IMR-90 (cell line): Measurements from ENCODE around the gene TSTD2. TPM values are rescaled to one million over a fixed set of nuclear protein-coding genes. Genes with fewer than 3 reads are reported as not detected.

Source experiments
- ATAC-seq: fragments of 200-7000 bp; cut with Tn5 transposase; 2 replicates; pipeline ENCODE4 v1.9.1; 2020; ENCODE audit warnings: low read depth, mild to moderate bottlenecking, moderate library complexity
- BruUV-seq: library from RNA; stranded (reverse); fragments of 400-500 nt; replicated peaks from 2 replicates; lab custom pipeline; 2021; lab: Mats Ljungman, UMichigan
- CTCF ChIA-PET: fragments of 300-600 bp; formaldehyde crosslinking; extraction: SDS; loops from one replicate; lab custom pipeline; 2021; ENCODE audit warnings: antibody characterized with exemption; lab: Yijun Ruan, JAX
- POLR2A ChIA-PET: fragments of 300-600 bp; sonication (Branson Sonifier 250); formaldehyde crosslinking; loops from one replicate; lab custom pipeline; 2022; ENCODE audit warnings: antibody characterized with exemption; ENCODE audit not compliant: unreplicated experiment; lab: Charles Lee
- DNase-seq: peaks from one replicate; pipeline ENCODE4 v3.0.0; 2013
- H2AFZ ChIP-seq: replicated peaks from 2 replicates; pipeline ENCODE3; 2013; ENCODE audit warnings: low read length, mild to moderate bottlenecking; ENCODE audit not compliant: poor library complexity
- H2AK5ac ChIP-seq: 2 replicates; pipeline ENCODE4 v1.6.1; 2013; ENCODE audit warnings: low read depth, low read length, inconsistent platforms
- H2AK9ac ChIP-seq: replicated peaks from 2 replicates; pipeline ENCODE3; 2013; ENCODE audit warnings: mild to moderate bottlenecking, low read depth, low read length, moderate library complexity; ENCODE audit not compliant: poor library complexity
- H2BK120ac ChIP-seq: 2 replicates; pipeline ENCODE4 v1.6.1; 2013; ENCODE audit warnings: low read depth, low read length, inconsistent platforms
- H2BK15ac ChIP-seq: 3 replicates; pipeline ENCODE4 v1.6.1; 2013; ENCODE audit warnings: low read depth, low read length, inconsistent platforms
- H2BK20ac ChIP-seq: 2 replicates; pipeline ENCODE4 v1.6.1; 2013; ENCODE audit warnings: low read depth, mild to moderate bottlenecking, inconsistent platforms, low read length, moderate library complexity
- H2BK5ac ChIP-seq: 2 replicates; pipeline ENCODE4 v1.6.1; 2013; ENCODE audit warnings: mild to moderate bottlenecking, low read depth, low read length, inconsistent platforms; ENCODE audit not compliant: poor library complexity, severe bottlenecking
- H3K14ac ChIP-seq: replicated peaks from 2 replicates; pipeline ENCODE4 v1.6.1; 2013; ENCODE audit warnings: low read depth, low read length, inconsistent platforms
- H3K18ac ChIP-seq: 2 replicates; pipeline ENCODE4 v1.6.1; 2013; ENCODE audit warnings: low read depth, low read length, control low read depth
- H3K23ac ChIP-seq: 2 replicates; pipeline ENCODE4 v1.6.1; 2013; ENCODE audit warnings: low read depth, low read length, inconsistent platforms
- H3K27ac ChIP-seq: 2 replicates; pipeline ENCODE4 v1.5.1; 2013; ENCODE audit warnings: mild to moderate bottlenecking, control low read depth, low read length; ENCODE audit not compliant: insufficient read depth
- H3K27me3 ChIP-seq: 2 replicates; pipeline ENCODE4 v1.6.1; 2013; ENCODE audit warnings: low read length; ENCODE audit not compliant: control insufficient read depth, insufficient read depth
- H3K36me3 ChIP-seq: 2 replicates; pipeline ENCODE4 v1.6.1; 2013; ENCODE audit warnings: low read length, mixed read lengths; ENCODE audit not compliant: control insufficient read depth, insufficient read depth
- H3K4ac ChIP-seq: 2 replicates; pipeline ENCODE4 v1.6.1; 2013; ENCODE audit warnings: low read depth, low read length, inconsistent platforms
- H3K4me1 ChIP-seq: 2 replicates; pipeline ENCODE4 v1.6.1; 2013; ENCODE audit warnings: low read length, mixed read lengths; ENCODE audit not compliant: control insufficient read depth, insufficient read depth
- H3K4me2 ChIP-seq: 2 replicates; pipeline ENCODE4 v1.6.1; 2013; ENCODE audit warnings: low read depth, mild to moderate bottlenecking, control low read depth, low read length, moderate library complexity
- H3K4me3 ChIP-seq: 2 replicates; pipeline ENCODE4 v1.5.1; 2013; ENCODE audit warnings: low read depth, mild to moderate bottlenecking, control low read depth, low read length, moderate library complexity; ENCODE audit not compliant: insufficient read depth
- H3K56ac ChIP-seq: 2 replicates; pipeline ENCODE4 v1.6.1; 2013; ENCODE audit warnings: low read length, inconsistent platforms; ENCODE audit not compliant: insufficient read depth; ENCODE audit errors: extremely low read depth
- H3K79me1 ChIP-seq, 2 experiments: 2 replicates each; pipeline ENCODE4 v1.6.1; 2013; ENCODE audit warnings: low read length in 2 of 2, inconsistent platforms in 1 of 2, low read depth in 1 of 2
- H3K9ac ChIP-seq: 2 replicates; pipeline ENCODE4 v1.6.1; 2013; ENCODE audit warnings: low read depth, low read length, control low read depth
- H3K9me1 ChIP-seq: 2 replicates; pipeline ENCODE4 v1.6.1; 2013; ENCODE audit warnings: low read length, inconsistent platforms; ENCODE audit not compliant: insufficient read depth
- H3K9me3 ChIP-seq: 2 replicates; pipeline ENCODE4 v1.6.1; 2013; ENCODE audit warnings: low read length; ENCODE audit not compliant: control insufficient read depth, insufficient read depth
- H4K20me1 ChIP-seq: 2 replicates; pipeline ENCODE4 v1.6.1; 2013; ENCODE audit warnings: low read length, inconsistent platforms; ENCODE audit not compliant: insufficient read depth
- H4K5ac ChIP-seq: 2 replicates; pipeline ENCODE4 v1.6.1; 2013; ENCODE audit warnings: mild to moderate bottlenecking, low read depth, low read length, control low read depth
- H4K8ac ChIP-seq, 2 experiments: 2 replicates each; pipeline ENCODE4 v1.6.1; 2013; ENCODE audit warnings: low read depth in 2 of 2, low read length in 2 of 2, control low read depth in 1 of 2, inconsistent platforms in 1 of 2
- H4K91ac ChIP-seq: 2 replicates; pipeline ENCODE4 v1.6.1; 2013; ENCODE audit warnings: low read depth, low read length, inconsistent platforms; ENCODE audit not compliant: insufficient read depth
- BHLHE40 ChIP-seq: fragments of 150-350 bp; IDR thresholded peaks from 2 replicates; pipeline ENCODE4 v1.6.1; 2016; ENCODE audit warnings: mild to moderate bottlenecking, low read depth, low read length
- CEBPB ChIP-seq: IDR thresholded peaks from 2 replicates; pipeline ENCODE4 v1.6.1; 2012; ENCODE audit warnings: low read depth, low read length, improper control_type of control experiment
- CHD1 ChIP-seq: IDR thresholded peaks from 2 replicates; pipeline ENCODE4 v1.6.1; 2012; ENCODE audit warnings: low read depth, low read length, improper control_type of control experiment
- CTCF ChIP-seq: conservative IDR thresholded peaks from 2 replicates; pipeline ENCODE4 v1.5.1; 2012; ENCODE audit warnings: mild to moderate bottlenecking, low read depth, low read length, improper control_type of control experiment
- ELK1 ChIP-seq: fragments of 150-350 bp; IDR thresholded peaks from 2 replicates; pipeline ENCODE4 v1.6.1; 2016; ENCODE audit warnings: low read depth, mild to moderate bottlenecking, low read length, moderate library complexity, borderline replicate concordance
- FOS ChIP-seq: fragments of 150-350 bp; IDR thresholded peaks from 2 replicates; pipeline ENCODE4 v1.6.1; 2016; ENCODE audit warnings: low read depth, low read length
- MAFK ChIP-seq: IDR thresholded peaks from 2 replicates; pipeline ENCODE4 v1.6.1; 2012; ENCODE audit warnings: low read depth, low read length, improper control_type of control experiment
- MXI1 ChIP-seq: IDR thresholded peaks from 2 replicates; pipeline ENCODE4 v1.6.1; 2012; ENCODE audit warnings: low read depth, mild to moderate bottlenecking, low read length, moderate library complexity, borderline replicate concordance
- RAD21 ChIP-seq: IDR thresholded peaks from 2 replicates; pipeline ENCODE4 v1.6.1; 2012; ENCODE audit warnings: low read length, improper control_type of control experiment
- RCOR1 ChIP-seq: IDR thresholded peaks from 2 replicates; pipeline ENCODE4 v1.6.1; 2012; ENCODE audit warnings: mild to moderate bottlenecking, low read length, improper control_type of control experiment; ENCODE audit not compliant: insufficient replicate concordance
- SMC3 ChIP-seq: fragments of 150-350 bp; IDR thresholded peaks from 2 replicates; pipeline ENCODE4 v1.6.1; 2016; ENCODE audit warnings: low read depth, mild to moderate bottlenecking, antibody characterized with exemption, low read length, moderate library complexity
- USF2 ChIP-seq: fragments of 150-350 bp; IDR thresholded peaks from 2 replicates; pipeline ENCODE4 v1.6.1; 2017; ENCODE audit warnings: mild to moderate bottlenecking, antibody characterized with exemption, low read length, low read depth
- WGBS, 2 experiments: methylation state at CpG; one replicate each; pipeline versions ENCODE4 v1.1.5 to v1.1.7; 2013; ENCODE audit warnings: missing lambda C conversion rate in 2 of 2; ENCODE audit not compliant: insufficient read length in 1 of 2; ENCODE audit errors: extremely low coverage in 2 of 2; 5-methylcytosine and 5-hydroxymethylcytosine counted together
- dilution Hi-C: fragments of 300-500 bp; cut with HindIII; formaldehyde crosslinking; loops from one replicate; pipeline ENCODE4 v1.14.3; 2018; ENCODE audit warnings: low sequenced_read_pairs; ENCODE audit not compliant: unreplicated experiment
- in situ Hi-C: fragments of 300-500 bp; cut with MboI; formaldehyde crosslinking; loops from 3 replicates; pipeline ENCODE4 v1.14.3; 2019; ENCODE audit warnings: low sequenced_read_pairs, inconsistent platforms, mixed read lengths
- intact Hi-C: fragments of 100-400 bp; cut with micrococcal nuclease; formaldehyde crosslinking; loops from 2 replicates; pipeline ENCODE4 v1.10.0; 2022
- polyA plus RNA-seq, 3 experiments: library from polyadenylated mRNA; depleted of rRNA; stranded (reverse); fragments of >200 nt; gene quantifications; 2 replicates each; pipeline ENCODE4 v1.2.3, GENCODE V29; 2012; ENCODE audit warnings: low replicate concordance in 1 of 3
- total RNA-seq: library from RNA; depleted of rRNA; stranded (reverse); fragments of >200 nt; gene quantifications from 2 replicates; pipeline ENCODE4 v1.2.3, GENCODE V29; 2012

TSTD2 gene
- total and polyA plus RNA-seq, 2 of the 4 experiments (the other 2 are of a cell fraction) = 11.2 to 16.3 TPM

GRCh38 chr9:97563458-97564135 lies 69.6 kb downstream of the TSTD2 start:
- no peak overlapping the region for H2BK15ac ChIP-seq
- no peak overlapping the region for H4K5ac ChIP-seq
- no peak overlapping the region for H4K91ac ChIP-seq
- peaks cover 4% of the 10 kb centered on the region for H3K9me1 ChIP-seq
- H3K23ac ChIP-seq = no peak overlapping the region
- H3K36me3 ChIP-seq = peaks cover 7% of the 10 kb centered on the region; the same call in 1 of the 2 replicates
- no peak overlapping the region for H4K8ac ChIP-seq
- ChIA-PET CTCF (no interaction called here), POLR2A (no interaction called here)
- peak overlapping the region; percentile 20 for H2AK9ac ChIP-seq
- H3K79me1 ChIP-seq = no peaks in the 10 kb centered on the region
- no peak overlapping the region for H3K4me2 ChIP-seq
- in situ Hi-C loops = no loop called here
- DNase-seq = no peak
- no peak overlapping the region for H2BK20ac ChIP-seq
- no peak overlapping the region for H2AFZ ChIP-seq
- H3K9me3 ChIP-seq = no peaks in the 10 kb centered on the region
- H3K4me3 ChIP-seq = no peak overlapping the region
- no peak overlapping the region for H3K56ac ChIP-seq
- H3K27ac ChIP-seq = no peak overlapping the region
- no peak overlapping the region for H3K4ac ChIP-seq
- peaks cover 1% of the 10 kb centered on the region; the same call in 1 of the 2 replicates for H3K4me1 ChIP-seq
- intact Hi-C loops = no loop called here
- H2BK5ac ChIP-seq = no peak overlapping the region
- no peak overlapping the region for H2BK120ac ChIP-seq
- no peak for ATAC-seq
- dilution Hi-C loops = no loop called here
- H4K20me1 ChIP-seq = no peaks in the 10 kb centered on the region
- no TSS peak for BruUV-seq
- H3K18ac ChIP-seq = no peak overlapping the region
- H2AK5ac ChIP-seq = no peak overlapping the region
- no peak for TF ChIP-seq USF2
- no peak for TF ChIP-seq ELK1
- TF ChIP-seq BHLHE40 = no peak
- no peak for TF ChIP-seq CHD1
- TF ChIP-seq MAFK = no peak
- no peak for TF ChIP-seq RCOR1
- TF ChIP-seq CTCF = no peak
- TF ChIP-seq SMC3 = no peak
- TF ChIP-seq RAD21 = no peak
- no peak for TF ChIP-seq CEBPB
- TF ChIP-seq MXI1 = no peak
- TF ChIP-seq FOS = no peak
- peaks cover 2% of the 10 kb centered on the region; the same call in 1 of the 2 replicates for H3K27me3 ChIP-seq
- H3K9ac ChIP-seq = no peak overlapping the region
- no peak overlapping the region for H3K14ac ChIP-seq
- WGBS, 2 experiments = 79% methylated on average over 3 of the region's 13 CpGs; no CpG with 5 or more reads in 1 of the 2 experiments
